ENCODE measurements around the gene MIA2.
"Not testable (repeated sequence)": the region's sequence is repeated elsewhere in the genome, so short reads cannot be mapped to it uniquely, and the experiment has no call there.

MIA2 gene

GRCh38 chr14:39268393-39268792 is 34.7 kb downstream of the MIA2 start:
- DNase-seq, result no peak

- no peak for DNase-seq
These were observed 39.2 kb downstream of the MIA2 start for GRCh38 chr14:39272918-39273317.

GRCh38 chr14:39275395-39275794 is 41.7 kb downstream of the MIA2 start:
- no peak for DNase-seq

- DNase-seq, result no peak
These were observed 42.3 kb downstream of the MIA2 start for GRCh38 chr14:39276005-39276404.

- DNase-seq, result no peak
These were observed 42.9 kb downstream of the MIA2 start for GRCh38 chr14:39276579-39277114.

- DNase-seq, result no peak
These were observed 45.8 kb downstream of the MIA2 start for GRCh38 chr14:39279515-39279914.

- not testable (repeated sequence) for DNase-seq
These were observed 47.0 kb downstream of the MIA2 start for GRCh38 chr14:39280678-39281077.

- DNase-seq, result no peak
These were observed 55.8 kb downstream of the MIA2 start for GRCh38 chr14:39289523-39289922.

- no peak for DNase-seq
These were observed 58.0 kb downstream of the MIA2 start for GRCh38 chr14:39291701-39292100.

- no peak for DNase-seq
These were observed 59.9 kb downstream of the MIA2 start for GRCh38 chr14:39293629-39294028.

- not testable (repeated sequence) for DNase-seq
These were observed 66.7 kb downstream of the MIA2 start for GRCh38 chr14:39300389-39300788.

GRCh38 chr14:39302124-39302810 is 68.6 kb downstream of the MIA2 start:
- DNase-seq, result no peak

GRCh38 chr14:39303115-39303514 is 69.4 kb downstream of the MIA2 start:
- no peak for DNase-seq

GRCh38 chr14:39307815-39308214 is 74.1 kb downstream of the MIA2 start:
- no peak for DNase-seq

GRCh38 chr14:39310051-39310450 is 76.3 kb downstream of the MIA2 start:
- no peak for DNase-seq

GRCh38 chr14:39315859-39316444 is 82.2 kb downstream of the MIA2 start:
- no peak for DNase-seq

- DNase-seq, result no peak
These were observed 83.3 kb downstream of the MIA2 start for GRCh38 chr14:39316830-39317553.

- no peak for DNase-seq
These were observed 84.9 kb downstream of the MIA2 start for GRCh38 chr14:39318574-39318973.

GRCh38 chr14:39319381-39319780 is 85.7 kb downstream of the MIA2 start:
- no peak for DNase-seq

- DNase-seq, result no peak
These were observed 86.6 kb downstream of the MIA2 start for GRCh38 chr14:39320318-39320717.

- DNase-seq, result no peak
These were observed 89.1 kb downstream of the MIA2 start for GRCh38 chr14:39322807-39323206.

GRCh38 chr14:39324097-39324496 is 90.4 kb downstream of the MIA2 start:
- DNase-seq, result no peak

GRCh38 chr14:39339003-39339402 is 105.3 kb downstream of the MIA2 start:
- no peak for DNase-seq

- not testable (repeated sequence) for DNase-seq
These were observed 107.4 kb downstream of the MIA2 start for GRCh38 chr14:39341126-39341525.

All from activated CD4-positive, alpha-beta T cell treated with anti-CD3 and anti-CD28 coated beads, Interleukin-2, amount 50 U/mL, for 1 hour (primary cell).